GM12801 (cell line): ENCODE measurements around the gene CARMIL1.

Source experiments
- CTCF ChIP-seq: IDR thresholded peaks from one replicate; pipeline ENCODE4 v1.5.1; 2011; ENCODE audit warnings: control low read depth; ENCODE audit not compliant: insufficient read length; ENCODE audit errors: extremely low read depth

CARMIL1 gene

GRCh38 chr6:25457516-25457915, 178.3 kb downstream of the CARMIL1 start:
- TF ChIP-seq CTCF, result no peak

- no peak for TF ChIP-seq CTCF
Observed at GRCh38 chr6:25458485-25458884, 179.3 kb downstream of the CARMIL1 start.

GRCh38 chr6:25462235-25462897, 183.2 kb downstream of the CARMIL1 start:
- TF ChIP-seq CTCF, result no peak

DNA sequence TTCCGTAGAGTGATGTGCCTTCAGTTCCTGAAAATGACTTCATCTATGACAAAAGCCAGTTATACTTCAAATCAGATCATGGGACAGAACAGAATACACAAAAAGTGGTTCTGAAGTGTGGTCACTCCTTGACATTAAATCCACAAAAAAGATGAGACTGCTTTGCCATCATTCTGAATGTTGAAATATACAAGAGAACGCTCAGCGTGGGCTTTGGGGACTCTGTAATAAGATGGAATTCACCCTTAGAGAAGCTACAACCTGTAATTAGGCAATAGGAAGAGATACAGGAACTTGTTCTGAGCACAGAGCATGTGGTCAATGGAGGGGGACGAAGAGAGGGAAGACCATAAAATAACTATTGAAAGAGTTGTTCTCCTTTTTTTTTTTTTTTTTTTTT, 184.3 kb downstream of the CARMIL1 start:
- no peak for TF ChIP-seq CTCF

DNA sequence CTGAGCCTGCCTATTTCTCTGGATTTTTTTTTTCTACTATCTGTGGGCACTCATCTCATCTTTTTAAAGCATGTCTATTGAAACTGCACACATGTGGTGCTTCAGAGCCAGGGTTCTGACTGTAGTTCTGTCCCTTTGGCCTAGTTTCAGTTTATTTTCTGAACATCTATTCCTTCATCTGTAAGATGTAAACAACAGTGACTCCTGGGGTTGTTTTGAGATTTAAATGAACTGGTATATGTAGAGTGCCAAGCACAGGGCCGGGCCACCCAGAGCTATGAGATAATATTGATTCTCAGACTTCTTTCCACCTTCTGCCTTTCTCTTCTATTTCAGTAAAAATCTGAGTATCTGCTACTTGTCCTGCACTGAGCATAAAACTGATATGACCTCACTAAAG, 185.1 kb downstream of the CARMIL1 start:
- TF ChIP-seq CTCF, result no peak

- TF ChIP-seq CTCF, result no peak
Observed at GRCh38 chr6:25465941-25466340, 186.8 kb downstream of the CARMIL1 start.

GRCh38 chr6:25468881-25469280, 189.7 kb downstream of the CARMIL1 start:
- TF ChIP-seq CTCF, result no peak
